GM13976 (cell line): ENCODE measurements around the gene FZR1.

Experiments used
- DNase-seq: peaks from one replicate; pipeline ENCODE4 v3.0.0; 2012; ENCODE audit warnings: low spot score
- CTCF ChIP-seq: IDR thresholded peaks from 2 replicates; pipeline ENCODE4 v1.5.1; 2012; ENCODE audit warnings: borderline replicate concordance, mild to moderate bottlenecking; ENCODE audit not compliant: insufficient read depth; ENCODE audit errors: extremely low read depth, missing control alignments, control extremely low read depth
- in situ Hi-C: fragments of 300-500 bp; cut with MboI; formaldehyde crosslinking; loops from one replicate; pipeline ENCODE4 v1.12.0; 2022; ENCODE audit warnings: low sequenced_read_pairs, mixed read lengths, inconsistent platforms; ENCODE audit not compliant: unreplicated experiment

The FZR1 gene

GRCh38 chr19:3467437-3468198 is 38.5 kb upstream of the FZR1 start:
- in situ Hi-C loops = no loop called here
- TF ChIP-seq CTCF = no peak
- DNase-seq = no peak

GRCh38 chr19:3468211-3468610 is 37.9 kb upstream of the FZR1 start:
- TF ChIP-seq CTCF = no peak
- in situ Hi-C loops = no loop called here
- no peak for DNase-seq

- TF ChIP-seq CTCF = no peak
- in situ Hi-C loops = loop anchor here (10.0 kb wide), 1 partner anchor 145 kb away; no protein-coding TSS in a partner anchor
- DNase-seq = no peak
These were observed 36.2 kb upstream of the FZR1 start for GRCh38 chr19:3469638-3470499.

- in situ Hi-C loops = loop anchor here (10.0 kb wide), 1 partner anchor 146 kb away; no protein-coding TSS in a partner anchor
- DNase-seq = no peak
- no peak for TF ChIP-seq CTCF
These were observed 35.5 kb upstream of the FZR1 start for GRCh38 chr19:3470500-3471128.

- peak; percentile 54 for TF ChIP-seq CTCF
- DNase-seq = peak; percentile 75
- in situ Hi-C loops = loop anchor here (10.0 kb wide), 1 partner anchor 147 kb away; no protein-coding TSS in a partner anchor
These were observed 34.0 kb upstream of the FZR1 start for GRCh38 chr19:3471954-3472655.

GRCh38 chr19:3474010-3474409 is 32.1 kb upstream of the FZR1 start:
- no peak for DNase-seq
- in situ Hi-C loops = loop anchor here (10.0 kb wide), 1 partner anchor 149 kb away; no protein-coding TSS in a partner anchor
- TF ChIP-seq CTCF = no peak
